Measurements from ENCODE around the gene GMDS. TPM values are rescaled to one million over a fixed set of nuclear protein-coding genes. Genes with fewer than 3 reads are reported as not detected.

GMDS gene
- total and polyA plus RNA-seq, 2 donors (not counting 3 experiments of a cell fraction or from before 2014, with no cell fraction given) = 9.8 to 23.5 TPM

GRCh38 chr6:1789092-1789491, 456.3 kb downstream of the GMDS start:
- H4K20me1 ChIP-seq (replicated peaks; ENCODE audit: control insufficient read depth, extremely low read depth, insufficient read depth, low read length) = no peaks in the 10 kb centered on the region
- POLR2A ChIA-PET = no interaction called here
- H2AFZ ChIP-seq (ENCODE audit: low read depth, low read length) = no peak overlapping the region
- peaks cover 45% of the 10 kb centered on the region for H3K4me1 ChIP-seq (ENCODE audit: control insufficient read depth, extremely low read depth, insufficient read depth, low read length)
- BruUV-seq (replicated peaks) = no TSS peak
- no peak overlapping the region for H3K4me2 ChIP-seq (ENCODE audit: insufficient read depth, low read length)
- no peaks in the 10 kb centered on the region for H3K79me2 ChIP-seq (ENCODE audit: control insufficient read depth, insufficient read depth, low read length)
- no peak overlapping the region for H3K9ac ChIP-seq (replicated peaks; ENCODE audit: extremely low read depth, insufficient read depth, low read length)
- intact Hi-C loops (cut with micrococcal nuclease) = loop anchor here (2.0 to 10.0 kb wide), 5 partner anchors 128 to 843 kb away; no protein-coding TSS in a partner anchor
- no peaks in the 10 kb centered on the region for H3K9me1 ChIP-seq (replicated peaks; ENCODE audit: control insufficient read depth, extremely low read depth, insufficient read depth, low read length)
- no peak for TF ChIP-seq MAX (IDR thresholded peaks at IDR 0.05; ENCODE audit: insufficient read depth, insufficient read length)
- TF ChIP-seq GATA2 (IDR thresholded peaks at IDR 0.05; ENCODE audit: insufficient read depth, insufficient read length, low read depth, low read length) = peak; percentile 35
- H3K36me3 ChIP-seq (ENCODE audit: control insufficient read depth in 2 of 2, extremely low read depth in 1 of 2, insufficient read depth in 2 of 2, low read length in 2 of 2) = no peaks in the 10 kb centered on the region
- CTCF ChIA-PET = interaction anchor here (1.4 kb wide), 1 partner anchor 33 kb away, joined by 3 read pairs; no protein-coding TSS in a partner anchor
- DNase-seq (ENCODE audit: low read depth, low spot score) = peak; percentile 72
- no peaks in the 10 kb centered on the region for H3K9me3 ChIP-seq (replicated peaks; ENCODE audit: control insufficient read depth, insufficient read depth, low read length)
- peak overlapping the region; percentile 84 for H3K27ac ChIP-seq (ENCODE audit: insufficient read depth, low read depth, low read length)
- dilution Hi-C loops (cut with MboI; ENCODE audit: extremely low pct_ligation_motif_present, low sequenced_read_pairs) = loop anchor here (25.0 kb wide), 1 partner anchor 323 kb away; no protein-coding TSS in a partner anchor
- no peak overlapping the region for H3K4me3 ChIP-seq (replicated peaks in 1 of 3; ENCODE audit: insufficient read depth in 1 of 3, low read depth in 1 of 3, low read length in 3 of 3)
- FAIRE-seq = no peak
- H3K27me3 ChIP-seq (ENCODE audit: control insufficient read depth in 2 of 2, insufficient read depth in 2 of 2, low read length in 2 of 2) = no peaks in the 10 kb centered on the region

DNA sequence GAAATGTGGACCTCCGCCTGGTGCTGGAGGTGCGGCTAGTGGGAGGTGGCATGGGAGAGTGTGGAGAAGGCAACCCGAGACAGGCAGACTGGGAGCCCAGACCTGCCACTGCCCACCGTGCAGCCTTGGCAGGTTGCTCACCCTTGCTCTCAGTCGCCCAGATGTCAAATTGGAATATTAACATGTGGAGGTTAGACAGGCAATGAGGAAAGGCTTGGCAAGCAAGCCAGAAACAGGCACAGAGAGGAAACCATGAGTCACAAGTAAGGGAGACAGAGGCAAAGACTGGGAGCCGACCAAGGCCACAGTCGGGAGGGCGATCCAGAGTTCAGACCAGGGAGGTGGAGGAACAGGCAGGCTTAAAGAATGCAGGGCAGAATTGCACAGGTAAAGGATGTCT, 457.5 kb downstream of the GMDS start:
- H3K4me3 ChIP-seq (replicated peaks in 1 of 3; ENCODE audit: insufficient read depth in 1 of 3, low read depth in 1 of 3, low read length in 3 of 3) = no peak overlapping the region
- no peak overlapping the region for H2AFZ ChIP-seq (ENCODE audit: low read depth, low read length)
- H3K27me3 ChIP-seq (ENCODE audit: control insufficient read depth in 2 of 2, insufficient read depth in 2 of 2, low read length in 2 of 2) = no peaks in the 10 kb centered on the region
- no peaks in the 10 kb centered on the region for H3K36me3 ChIP-seq (ENCODE audit: control insufficient read depth in 2 of 2, extremely low read depth in 1 of 2, insufficient read depth in 2 of 2, low read length in 2 of 2)
- no peaks in the 10 kb centered on the region for H4K20me1 ChIP-seq (replicated peaks; ENCODE audit: control insufficient read depth, extremely low read depth, insufficient read depth, low read length)
- no peaks in the 10 kb centered on the region for H3K9me3 ChIP-seq (replicated peaks; ENCODE audit: control insufficient read depth, insufficient read depth, low read length)
- no peaks in the 10 kb centered on the region for H3K79me2 ChIP-seq (ENCODE audit: control insufficient read depth, insufficient read depth, low read length)
- H3K9me1 ChIP-seq (replicated peaks; ENCODE audit: control insufficient read depth, extremely low read depth, insufficient read depth, low read length) = no peaks in the 10 kb centered on the region
- FAIRE-seq = peak; percentile 96
- ChIA-PET CTCF (no interaction called here), POLR2A (no interaction called here)
- peaks cover 45% of the 10 kb centered on the region for H3K4me1 ChIP-seq (ENCODE audit: control insufficient read depth, extremely low read depth, insufficient read depth, low read length)
- intact Hi-C loops (cut with micrococcal nuclease) (loop anchor here (1.0 to 10.0 kb wide), 10 partner anchors 9 to 844 kb away; no protein-coding TSS in a partner anchor), dilution Hi-C loops (cut with MboI; ENCODE audit: extremely low pct_ligation_motif_present, low sequenced_read_pairs) (loop anchor here (25.0 kb wide), 1 partner anchor 324 kb away; no protein-coding TSS in a partner anchor)
- H3K4me2 ChIP-seq (ENCODE audit: insufficient read depth, low read length) = no peak overlapping the region
- peak overlapping the region; percentile 84 for H3K27ac ChIP-seq (ENCODE audit: insufficient read depth, low read depth, low read length)
- peak; percentile 92 for DNase-seq (ENCODE audit: low read depth, low spot score)
- BruUV-seq (replicated peaks) = no TSS peak
- no peak overlapping the region for H3K9ac ChIP-seq (replicated peaks; ENCODE audit: extremely low read depth, insufficient read depth, low read length)
- TF ChIP-seq MYC (IDR thresholded peaks at IDR 0.05; ENCODE audit: low read depth, low read length) = no peak
- TF ChIP-seq JUN (IDR thresholded peaks at IDR 0.05; ENCODE audit: borderline replicate concordance, insufficient read depth, insufficient read length, low read depth) = peak; percentile 77
- TF ChIP-seq POLR2AphosphoS5 (IDR thresholded peaks at IDR 0.05; ENCODE audit: insufficient read depth, low read depth, low read length) = peak; percentile 23
- TF ChIP-seq MAX (IDR thresholded peaks at IDR 0.05; ENCODE audit: insufficient read depth, insufficient read length) = peak; percentile 31
- peak; percentile 79 for TF ChIP-seq FOS (IDR thresholded peaks at IDR 0.05; ENCODE audit: borderline replicate concordance, insufficient read depth, low read length)

All from endothelial cell of umbilical vein (primary cell).